PC-9 (cell line): ENCODE results near the gene EPSTI1. TPM values are rescaled to one million over a fixed set of nuclear protein-coding genes. Genes with fewer than 3 reads are reported as not detected.

Experiments used
- BruUV-seq: library from RNA; stranded (reverse); fragments of 400-500 nt; replicated peaks from 2 replicates; lab custom pipeline; 2021; lab: Mats Ljungman, UMichigan
- CTCF ChIA-PET: fragments of 300-600 bp; sonication (Branson Sonifier 250); formaldehyde crosslinking; loops from one replicate; lab custom pipeline; 2022; ENCODE audit warnings: antibody characterized with exemption; lab: Charles Lee
- POLR2A ChIA-PET: fragments of 300-600 bp; sonication (Branson Sonifier 250); formaldehyde crosslinking; loops from one replicate; lab custom pipeline; 2022; ENCODE audit warnings: antibody characterized with exemption; ENCODE audit not compliant: unreplicated experiment; lab: Charles Lee
- DNase-seq, 2 experiments: peaks; one replicate each; pipeline versions ENCODE4 v3.0.0 to v3.0.0-alpha.2; 2015 to 2022; ENCODE audit warnings: mixed read lengths in 1 of 2
- H2AFZ ChIP-seq: fragments of 200-600 bp; sonication (generic); 2 replicates; pipeline ENCODE4 v1.8.1; 2017; ENCODE audit warnings: antibody characterized with exemption
- H3F3A ChIP-seq: fragments of 200-600 bp; sonication (generic); 2 replicates; pipeline ENCODE4 v1.8.1; 2017; ENCODE audit warnings: antibody characterized with exemption, mild to moderate bottlenecking, low read depth; ENCODE audit not compliant: insufficient read depth
- H3K27ac ChIP-seq: fragments of 200-600 bp; sonication (generic); 2 replicates; pipeline ENCODE4 v1.6.1; 2016; ENCODE audit warnings: mixed run types
- H3K27me3 ChIP-seq: fragments of 200-600 bp; sonication (generic); 2 replicates; pipeline ENCODE4 v1.6.1; 2016; ENCODE audit warnings: low read depth, mixed run types; ENCODE audit not compliant: insufficient read depth
- H3K36me3 ChIP-seq: fragments of 200-600 bp; sonication (generic); 2 replicates; pipeline ENCODE4 v1.6.1; 2016; ENCODE audit warnings: low read depth, mixed run types
- H3K4me1 ChIP-seq: fragments of 200-600 bp; sonication (generic); replicated peaks from 2 replicates; pipeline ENCODE4 v1.6.1; 2016; ENCODE audit warnings: mixed run types; ENCODE audit not compliant: insufficient read depth
- H3K4me2 ChIP-seq: fragments of 200-600 bp; sonication (generic); 2 replicates; pipeline ENCODE4 v1.6.1; 2017; ENCODE audit warnings: mixed run types
- H3K4me3 ChIP-seq: fragments of 200-600 bp; sonication (generic); 2 replicates; pipeline ENCODE4 v1.6.1; 2016; ENCODE audit warnings: mixed run types
- H3K79me2 ChIP-seq: fragments of 200-600 bp; sonication (generic); 2 replicates; pipeline ENCODE4 v1.6.1; 2017; ENCODE audit warnings: low read depth, mixed run types
- H3K9me2 ChIP-seq: fragments of 200-600 bp; sonication (generic); 2 replicates; pipeline ENCODE4 v1.8.1; 2017; ENCODE audit warnings: mild to moderate bottlenecking; ENCODE audit not compliant: insufficient read depth
- H3K9me3 ChIP-seq: fragments of 200-600 bp; sonication (generic); 2 replicates; pipeline ENCODE4 v1.8.1; 2016; ENCODE audit warnings: low read depth; ENCODE audit not compliant: insufficient read depth
- H4K20me1 ChIP-seq: fragments of 200-600 bp; sonication (generic); 2 replicates; pipeline ENCODE4 v1.8.1; 2017; ENCODE audit not compliant: insufficient read depth
- CTCF ChIP-seq: fragments of 200-600 bp; sonication (generic); conservative IDR thresholded peaks from 2 replicates; pipeline ENCODE4 v1.6.1; 2017; ENCODE audit warnings: mixed run types, antibody characterized with exemption, mild to moderate bottlenecking, moderate library complexity
- EZH2 ChIP-seq: fragments of 200-600 bp; sonication (generic); IDR thresholded peaks from 2 replicates; pipeline ENCODE4 v1.8.0; 2017; ENCODE audit warnings: antibody characterized with exemption, low read depth
- intact Hi-C: fragments of 100-400 bp; cut with micrococcal nuclease; formaldehyde crosslinking; loops from one replicate; pipeline ENCODE4 v1.10.0; 2022; ENCODE audit not compliant: unreplicated experiment
- total RNA-seq: library from RNA; stranded (reverse); gene quantifications from 2 replicates; pipeline ENCODE4 v1.2.3, GENCODE V29; 2021

EPSTI1 gene
- total RNA-seq, 1 experiment from 2014 or later: 3.4 TPM

- no peak overlapping the region for H3K4me3 ChIP-seq
- no peak overlapping the region for H2AFZ ChIP-seq
- H3K4me2 ChIP-seq: no peak overlapping the region
- no peaks in the 10 kb centered on the region for H3K79me2 ChIP-seq
- H3K27ac ChIP-seq: no peak overlapping the region
- H4K20me1 ChIP-seq: no peaks in the 10 kb centered on the region
- H3K9me3 ChIP-seq: no peaks in the 10 kb centered on the region
- no peaks in the 10 kb centered on the region for H3K36me3 ChIP-seq
- CTCF ChIA-PET: no interaction called here
- DNase-seq: no peak
- no peaks in the 10 kb centered on the region for H3K27me3 ChIP-seq
- no TSS peak for BruUV-seq
- peaks cover 21% of the 10 kb centered on the region for H3K4me1 ChIP-seq
- H3K9me2 ChIP-seq: no peaks in the 10 kb centered on the region
- peaks cover 7% of the 10 kb centered on the region; the same call in 1 of the 2 replicates for H3F3A ChIP-seq
- intact Hi-C loops: no loop called here
- POLR2A ChIA-PET: no interaction called here
- TF ChIP-seq EZH2: no peak
- no peak for TF ChIP-seq CTCF
Measured at GRCh38 chr13:42880056-42880605, 111.9 kb downstream of the EPSTI1 start.

GRCh38 chr13:42878721-42879120 is 113.3 kb downstream of the EPSTI1 start:
- Histone ChIP-seq H3K4me1 (peaks cover 16% of the 10 kb centered on the region), H3K79me2 (no peaks in the 10 kb centered on the region), H3K27ac (no peak overlapping the region), H3K9me2 (no peaks in the 10 kb centered on the region), H3K4me2 (no peak overlapping the region), H3K36me3 (no peaks in the 10 kb centered on the region), H3F3A (peaks cover 7% of the 10 kb centered on the region; the same call in 1 of the 2 replicates), H3K4me3 (no peak overlapping the region), H2AFZ (no peak overlapping the region), H4K20me1 (no peaks in the 10 kb centered on the region), H3K9me3 (no peaks in the 10 kb centered on the region), H3K27me3 (no peaks in the 10 kb centered on the region)
- POLR2A ChIA-PET: no interaction called here
- BruUV-seq: no TSS peak
- intact Hi-C loops: no loop called here
- CTCF ChIA-PET: no interaction called here
- TF ChIP-seq CTCF: no peak
- no peak for TF ChIP-seq EZH2
- DNase-seq: no peak

- Histone ChIP-seq H3K27ac (peak overlapping the region; percentile 62), H2AFZ (no peak overlapping the region; the same call in 1 of the 2 replicates), H3K4me1 (peaks cover 16% of the 10 kb centered on the region), H3K79me2 (no peaks in the 10 kb centered on the region), H3F3A (peaks cover 7% of the 10 kb centered on the region; the same call in 1 of the 2 replicates), H3K4me2 (peak overlapping the region; percentile 57), H3K9me2 (no peaks in the 10 kb centered on the region), H3K27me3 (no peaks in the 10 kb centered on the region), H3K9me3 (no peaks in the 10 kb centered on the region), H3K36me3 (no peaks in the 10 kb centered on the region), H3K4me3 (no peak overlapping the region), H4K20me1 (no peaks in the 10 kb centered on the region)
- no TSS peak for BruUV-seq
- ChIA-PET POLR2A (interaction anchor here (0.6 kb wide), 1 partner anchor 297 kb away, joined by 3 read pairs; no protein-coding TSS in a partner anchor), CTCF (no interaction called here)
- intact Hi-C loops: no loop called here
- TF ChIP-seq CTCF (no peak), EZH2 (no peak)
- peak in 1 of 2 experiments; percentile 80 for DNase-seq
Measured at GRCh38 chr13:42876887-42877545, 115.0 kb downstream of the EPSTI1 start.
